ENCODE results near the gene SHH. TPM values are rescaled to one million over a fixed set of nuclear protein-coding genes. Genes with fewer than 3 reads are reported as not detected.

The SHH gene
- total and polyA plus RNA-seq, 2 experiments from 2014 or later, result not detected

DNA sequence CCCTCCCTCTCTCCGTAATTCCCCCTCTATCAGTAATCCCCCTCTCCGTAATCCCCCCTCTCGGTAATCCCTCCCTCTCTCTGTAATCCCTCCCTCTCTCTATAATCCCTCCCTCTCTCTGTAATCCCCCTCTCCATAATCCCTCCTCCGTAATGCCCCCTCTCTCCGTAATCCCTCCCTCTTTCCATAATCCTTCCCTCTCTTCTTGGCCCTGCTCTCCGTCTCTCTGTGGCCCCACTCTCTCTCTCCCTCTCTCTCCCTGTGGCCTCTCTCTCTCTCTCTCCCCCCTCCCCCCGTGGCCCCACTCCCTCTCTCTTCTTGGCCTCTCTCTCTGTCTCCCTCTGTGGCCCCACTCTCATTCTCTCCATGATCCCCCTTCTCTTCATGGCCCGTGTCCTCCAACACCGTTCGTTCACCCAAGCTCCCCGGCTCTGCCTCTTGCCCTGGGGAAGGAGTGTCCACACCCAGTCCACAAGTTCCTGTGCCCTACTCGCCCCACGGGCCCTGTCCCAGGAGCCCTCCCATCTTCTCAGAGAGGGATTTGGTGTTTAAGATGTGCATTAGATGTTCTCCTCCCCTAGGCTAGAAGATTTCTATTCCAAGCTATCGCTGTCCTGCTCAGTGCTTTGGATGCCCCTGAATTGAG is 19.8 kb downstream of the SHH start:
- Histone ChIP-seq H3F3A (replicated peaks; ENCODE audit: low read depth) (no peaks in the 10 kb centered on the region), H3K27ac (ENCODE audit: low read depth) (no peak overlapping the region), H3K9me2 (ENCODE audit: insufficient read depth) (no peaks in the 10 kb centered on the region), H3K4me3 (no peak overlapping the region), H3K4me2 (no peak overlapping the region), H3K36me3 (ENCODE audit: insufficient read depth) (no peaks in the 10 kb centered on the region), H4K20me1 (replicated peaks; ENCODE audit: insufficient read depth) (no peaks in the 10 kb centered on the region), H3K27me3 (ENCODE audit: insufficient read depth) (peaks cover 20% of the 10 kb centered on the region), H2AFZ (no peak overlapping the region), H3K4me1 (ENCODE audit: insufficient read depth) (no peaks in the 10 kb centered on the region), H3K79me2 (replicated peaks; ENCODE audit: insufficient read depth) (no peaks in the 10 kb centered on the region)
- no peak for DNase-seq (ENCODE audit: low spot score)
- no peaks in the 10 kb centered on the region for H3K36me3 Mint-ChIP-seq (ENCODE audit: low read depth)
- no peak overlapping the region for H3K27ac Mint-ChIP-seq
- peaks cover 2% of the 10 kb centered on the region; the same call in 1 of the 3 replicates for H3K4me1 Mint-ChIP-seq
- TF ChIP-seq CREB1 (CRISPR knock-in tag; IDR thresholded peaks at IDR 0.05; ENCODE audit: low read depth) (no peak), REST (IDR thresholded peaks at IDR 0.05; ENCODE audit: unreplicated experiment) (no peak), POLR2AphosphoS5 (IDR thresholded peaks at IDR 0.05; ENCODE audit: low read depth) (no peak)
- H3K4me3 Mint-ChIP-seq, result no peak overlapping the region
- peaks cover 20% of the 10 kb centered on the region for H3K27me3 Mint-ChIP-seq (ENCODE audit: insufficient read depth, low read depth, poor library complexity)
- H3K9me3 Mint-ChIP-seq, result peaks cover 8% of the 10 kb centered on the region; the same call in 2 of the 3 replicates
- ATAC-seq, result no peak

- H3K9me2 ChIP-seq (ENCODE audit: insufficient read depth), result no peaks in the 10 kb centered on the region
- no peaks in the 10 kb centered on the region for H3F3A ChIP-seq (replicated peaks; ENCODE audit: low read depth)
- H3K4me3 ChIP-seq, result no peak overlapping the region
- H3K27me3 Mint-ChIP-seq (ENCODE audit: insufficient read depth, low read depth, poor library complexity), result peaks cover 20% of the 10 kb centered on the region
- H4K20me1 ChIP-seq (replicated peaks; ENCODE audit: insufficient read depth), result no peaks in the 10 kb centered on the region
- DNase-seq (ENCODE audit: low spot score) (no peak), ATAC-seq (no peak)
- H2AFZ ChIP-seq, result no peak overlapping the region
- H3K27me3 ChIP-seq (ENCODE audit: insufficient read depth), result peaks cover 24% of the 10 kb centered on the region
- no peaks in the 10 kb centered on the region for H3K36me3 ChIP-seq (ENCODE audit: insufficient read depth)
- H3K4me1 Mint-ChIP-seq, result peaks cover 2% of the 10 kb centered on the region; the same call in 1 of the 3 replicates
- no peak overlapping the region for H3K27ac Mint-ChIP-seq
- H3K27ac ChIP-seq (ENCODE audit: low read depth), result no peak overlapping the region
- H3K9me3 Mint-ChIP-seq, result peaks cover 8% of the 10 kb centered on the region; the same call in 2 of the 3 replicates
- H3K79me2 ChIP-seq (replicated peaks; ENCODE audit: insufficient read depth), result no peaks in the 10 kb centered on the region
- H3K4me3 Mint-ChIP-seq, result no peak overlapping the region
- no peaks in the 10 kb centered on the region for H3K4me1 ChIP-seq (ENCODE audit: insufficient read depth)
- H3K36me3 Mint-ChIP-seq (ENCODE audit: low read depth), result no peaks in the 10 kb centered on the region
- H3K4me2 ChIP-seq, result no peak overlapping the region
- TF ChIP-seq ZNF331 (CRISPR knock-in tag; IDR thresholded peaks at IDR 0.05; ENCODE audit: low read depth), result no peak
- no peak for TF ChIP-seq ZNF462 (CRISPR knock-in tag; IDR thresholded peaks at IDR 0.05)
- no peak for TF ChIP-seq ZNF114 (CRISPR knock-in tag; IDR thresholded peaks at IDR 0.05)
- no peak for TF ChIP-seq NANOG (IDR thresholded peaks at IDR 0.05; ENCODE audit: borderline replicate concordance)
- TF ChIP-seq EZH2 (IDR thresholded peaks at IDR 0.05; ENCODE audit: low read depth, unreplicated experiment), result no peak
- TF ChIP-seq ETS1 (IDR thresholded peaks at IDR 0.05), result no peak
- TF ChIP-seq STAT1 (IDR thresholded peaks at IDR 0.05; ENCODE audit: unreplicated experiment), result no peak
- TF ChIP-seq JUNB (IDR thresholded peaks at IDR 0.05; ENCODE audit: unreplicated experiment), result no peak
- TF ChIP-seq EZH2phosphoT487 (IDR thresholded peaks at IDR 0.05; ENCODE audit: unreplicated experiment), result no peak
- no peak for TF ChIP-seq POLR2AphosphoS5 (IDR thresholded peaks at IDR 0.05; ENCODE audit: low read depth)
These were observed 20.4 kb downstream of the SHH start for GRCh38 chr7:155791836-155792235.

All from GM23338 (cell line).